GM12891 (cell line): ENCODE results near the gene NAV2.

Experiments
- POLR2A ChIP-seq: IDR thresholded peaks from 2 replicates; pipeline ENCODE4 v1.6.1; 2011; ENCODE audit warnings: low read depth, low read length, control low read depth
- SPI1 ChIP-seq: IDR thresholded peaks from 2 replicates; pipeline ENCODE4 v1.6.1; 2011; ENCODE audit warnings: low read depth, low read length, control low read depth

- TF ChIP-seq POLR2A (no peak), SPI1 (no peak)
Observed at GRCh38 chr11:20060181-20060580, 347.5 kb downstream of the NAV2 start.
